ENCODE results near the gene ITPR1. TPM values are rescaled to one million over a fixed set of nuclear protein-coding genes. Genes with fewer than 3 reads are reported as not detected.

The ITPR1 gene
- polyA plus RNA-seq, 2 of the 4 experiments (the other 2 are of a cell fraction), result 2.8 to 9.6 TPM

- no peak for ATAC-seq
- POLR2A ChIA-PET, result no interaction called here
These were observed 21.8 kb downstream of the ITPR1 start for GRCh38 chr3:4514916-4515315.

DNA sequence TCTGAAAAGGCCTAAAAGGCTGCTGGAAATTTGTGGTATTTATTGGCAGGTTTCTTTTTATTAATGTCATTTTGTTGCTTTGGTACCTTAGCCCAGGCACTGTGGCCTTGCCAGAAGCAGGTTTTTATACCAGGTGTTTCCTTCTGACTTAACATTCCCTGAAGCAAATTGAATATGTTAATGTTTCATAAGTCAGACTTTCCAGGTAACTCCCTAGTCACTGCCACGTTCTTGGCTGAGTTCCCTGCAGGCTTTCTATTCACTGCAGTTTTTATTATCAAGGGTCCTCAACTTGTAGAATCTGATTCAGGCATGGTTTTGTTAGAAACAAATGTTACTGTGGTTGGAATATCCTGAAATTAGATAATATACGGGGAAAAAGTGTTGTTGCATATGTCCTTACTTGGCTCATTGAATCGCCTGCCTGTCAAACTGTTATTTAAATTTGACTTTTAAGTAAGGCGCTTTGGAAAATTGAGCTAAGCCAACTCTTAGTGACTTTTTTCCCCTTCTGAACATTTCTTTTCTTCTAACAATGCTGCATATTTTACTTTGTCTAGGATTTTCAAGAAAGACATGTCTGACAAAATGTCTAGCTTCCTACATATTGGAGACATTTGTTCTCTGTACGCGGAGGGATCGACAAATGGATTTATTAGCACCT, 22.9 kb downstream of the ITPR1 start:
- ChIA-PET CTCF (interaction anchor here (1.1 kb wide), 1 partner anchor 17 kb away, joined by 3 read pairs; no protein-coding TSS in a partner anchor), POLR2A (no interaction called here)
- FAIRE-seq (no peak), ATAC-seq (no peak), DNase-seq (ENCODE audit: low read depth in 1 of 2, low spot score in 1 of 2) (no peak)
- H3K4me3 ChIP-seq, result no peak overlapping the region
- no peaks in the 10 kb centered on the region for H3K4me1 ChIP-seq
- no peak overlapping the region for H3K4me2 ChIP-seq
- no peaks in the 10 kb centered on the region for H3K9me3 ChIP-seq
- no peak for TF ChIP-seq HOXB13 (CRISPR knock-in tag; IDR thresholded peaks at IDR 0.05; ENCODE audit: low read depth)
- no peak for TF ChIP-seq KDM1A (IDR thresholded peaks at IDR 0.05; ENCODE audit: low read depth)
- TF ChIP-seq NR3C1 (IDR thresholded peaks at IDR 0.05), result no peak
- TF ChIP-seq JUNB (IDR thresholded peaks at IDR 0.05), result no peak
- TF ChIP-seq ZSCAN20 (CRISPR knock-in tag; IDR thresholded peaks at IDR 0.05), result no peak
- TF ChIP-seq CHD4 (IDR thresholded peaks at IDR 0.05; ENCODE audit: borderline replicate concordance), result no peak
- no peak for TF ChIP-seq PBX3 (IDR thresholded peaks at IDR 0.05)
- no peak for TF ChIP-seq ESRRA (IDR thresholded peaks at IDR 0.05; ENCODE audit: borderline replicate concordance, low read length)
- no peak for TF ChIP-seq KDM5A (IDR thresholded peaks at IDR 0.05)
- TF ChIP-seq FOSB (CRISPR knock-in tag; IDR thresholded peaks at IDR 0.05), result no peak
- no peak for TF ChIP-seq GATA3 (IDR thresholded peaks at IDR 0.05; ENCODE audit: borderline replicate concordance)
- TF ChIP-seq HDAC2 (IDR thresholded peaks at IDR 0.05), result no peak
- TF ChIP-seq, protein P1, sequence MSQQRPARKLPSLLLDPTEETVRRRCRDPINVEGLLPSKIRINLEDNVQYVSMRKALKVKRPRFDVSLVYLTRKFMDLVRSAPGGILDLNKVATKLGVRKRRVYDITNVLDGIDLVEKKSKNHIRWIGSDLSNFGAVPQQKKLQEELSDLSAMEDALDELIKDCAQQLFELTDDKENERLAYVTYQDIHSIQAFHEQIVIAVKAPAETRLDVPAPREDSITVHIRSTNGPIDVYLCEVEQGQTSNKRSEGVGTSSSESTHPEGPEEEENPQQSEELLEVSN (IDR thresholded peaks at IDR 0.05; ENCODE audit: borderline replicate concordance, low read depth), result no peak
- no peak overlapping the region for H3K27ac ChIP-seq
- WGBS (ENCODE audit: missing lambda C conversion rate), result 84% methylated on average over 7 of the region's 7 CpGs

More at GRCh38 chr3:4514916-4515315, 21.8 kb downstream of the ITPR1 start:
- Histone ChIP-seq H3K27ac (no peak overlapping the region), H3K4me1 (no peaks in the 10 kb centered on the region), H3K9me3 (no peaks in the 10 kb centered on the region), H3K4me2 (no peak overlapping the region), H3K4me3 (no peak overlapping the region)
- TF ChIP-seq KDM5A (IDR thresholded peaks at IDR 0.05) (no peak), EHMT2 (IDR thresholded peaks at IDR 0.05; ENCODE audit: low read depth) (no peak), FOSB (CRISPR knock-in tag; IDR thresholded peaks at IDR 0.05) (no peak), REST (IDR thresholded peaks at IDR 0.05) (no peak), RAD21 (conservative IDR thresholded peaks at IDR 0.05 in 1 of 2, IDR thresholded peaks at IDR 0.05 in 1 of 2) (no peak), ZNF302 (CRISPR knock-in tag; IDR thresholded peaks at IDR 0.05) (no peak), NPAS2 (CRISPR knock-in tag; IDR thresholded peaks at IDR 0.05; ENCODE audit: borderline replicate concordance) (no peak), HMGXB4 (CRISPR knock-in tag; IDR thresholded peaks at IDR 0.05; ENCODE audit: borderline replicate concordance) (no peak), SREBF2 (IDR thresholded peaks at IDR 0.05) (no peak), GATA3 (IDR thresholded peaks at IDR 0.05; ENCODE audit: borderline replicate concordance) (no peak), HOXB5 (CRISPR knock-in tag; IDR thresholded peaks at IDR 0.05) (no peak), POLR2AphosphoS2 (conservative IDR thresholded peaks at IDR 0.05; ENCODE audit: low read length) (no peak)
- TF ChIP-seq, protein P2, sequence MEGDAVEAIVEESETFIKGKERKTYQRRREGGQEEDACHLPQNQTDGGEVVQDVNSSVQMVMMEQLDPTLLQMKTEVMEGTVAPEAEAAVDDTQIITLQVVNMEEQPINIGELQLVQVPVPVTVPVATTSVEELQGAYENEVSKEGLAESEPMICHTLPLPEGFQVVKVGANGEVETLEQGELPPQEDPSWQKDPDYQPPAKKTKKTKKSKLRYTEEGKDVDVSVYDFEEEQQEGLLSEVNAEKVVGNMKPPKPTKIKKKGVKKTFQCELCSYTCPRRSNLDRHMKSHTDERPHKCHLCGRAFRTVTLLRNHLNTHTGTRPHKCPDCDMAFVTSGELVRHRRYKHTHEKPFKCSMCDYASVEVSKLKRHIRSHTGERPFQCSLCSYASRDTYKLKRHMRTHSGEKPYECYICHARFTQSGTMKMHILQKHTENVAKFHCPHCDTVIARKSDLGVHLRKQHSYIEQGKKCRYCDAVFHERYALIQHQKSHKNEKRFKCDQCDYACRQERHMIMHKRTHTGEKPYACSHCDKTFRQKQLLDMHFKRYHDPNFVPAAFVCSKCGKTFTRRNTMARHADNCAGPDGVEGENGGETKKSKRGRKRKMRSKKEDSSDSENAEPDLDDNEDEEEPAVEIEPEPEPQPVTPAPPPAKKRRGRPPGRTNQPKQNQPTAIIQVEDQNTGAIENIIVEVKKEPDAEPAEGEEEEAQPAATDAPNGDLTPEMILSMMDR (IDR thresholded peaks at IDR 0.05), result no peak
- DNase-seq (ENCODE audit: low read depth in 1 of 2, low spot score in 1 of 2) (no peak), FAIRE-seq (no peak)
- CTCF ChIA-PET, result no interaction called here
- WGBS (ENCODE audit: missing lambda C conversion rate), result 41% methylated on average over 1 of the region's 1 CpG
